GM18526 (cell line): Measurements from ENCODE around the gene BICD1.

Source experiments
- POLR2A ChIP-seq: IDR thresholded peaks from 3 replicates; pipeline ENCODE4 v1.6.1; 2011; ENCODE audit not compliant: insufficient read length; ENCODE audit errors: extremely low read depth

BICD1 gene

DNA sequence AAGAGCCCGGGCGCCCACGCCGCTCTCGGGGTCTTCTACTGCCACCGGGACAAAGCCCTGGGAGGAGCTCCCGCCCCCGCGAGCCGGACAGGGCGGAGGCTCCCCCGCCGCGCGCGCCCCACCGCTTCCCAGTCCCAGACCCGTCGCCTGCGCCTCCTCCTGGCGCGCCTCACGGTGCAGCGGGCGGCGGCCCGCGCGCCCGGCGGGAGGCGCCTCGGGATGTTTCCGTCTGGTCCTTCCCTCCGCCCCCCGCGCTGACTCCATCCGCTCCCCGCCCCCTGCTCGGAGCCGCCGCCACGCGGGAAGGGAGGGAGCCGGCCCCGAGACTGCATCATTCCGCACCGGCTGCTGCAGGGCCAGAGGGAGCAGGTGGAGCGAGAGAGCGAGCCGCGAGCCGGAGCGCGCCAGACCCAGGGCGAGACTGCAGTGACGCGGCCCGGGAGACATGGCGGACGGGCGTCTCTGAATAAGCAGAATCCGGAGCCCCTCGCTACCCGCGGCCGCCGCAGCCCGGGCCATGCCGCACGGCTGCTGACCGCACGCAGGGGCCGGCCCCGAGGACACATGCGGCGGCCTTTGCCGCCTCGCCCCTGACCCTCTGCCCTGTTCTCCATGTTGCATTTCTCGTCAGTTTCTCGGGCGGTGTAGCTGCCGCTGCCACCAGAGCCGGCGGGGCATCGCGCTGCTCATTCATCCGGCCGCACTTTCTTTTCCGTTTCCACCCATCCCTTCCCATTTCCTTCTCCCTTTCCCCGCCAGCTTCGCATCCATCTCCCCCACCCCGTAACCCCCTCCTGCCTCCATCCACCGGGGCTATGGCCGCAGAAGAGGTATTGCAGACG lies at the start of gene BICD1:
Gene BICD1, plus strand, starts transcription at position 331 of the 842 bp plus-strand sequence. Its CDS starts 485 bp downstream, at position 816.
- TF ChIP-seq POLR2A, result peak; percentile 76

DNA sequence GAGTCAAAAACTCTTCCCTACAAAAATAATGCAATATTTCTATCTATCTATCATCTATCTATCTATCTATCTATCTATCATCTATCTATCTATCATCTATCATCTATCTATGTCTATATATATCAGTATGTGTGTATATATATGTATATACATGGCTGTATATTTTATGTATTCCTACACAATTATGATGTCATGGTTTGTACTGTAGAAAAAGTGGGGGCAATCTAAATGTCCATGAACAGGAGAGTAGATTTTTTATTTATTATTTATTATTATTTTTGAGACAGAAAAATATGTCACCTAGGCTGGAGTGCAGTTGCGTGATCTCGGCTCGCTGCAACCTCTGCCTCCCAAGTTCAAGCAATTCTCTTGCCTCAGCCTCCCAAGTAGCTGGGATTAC lies 45.6 kb upstream of the BICD1 start:
- no peak for TF ChIP-seq POLR2A

DNA sequence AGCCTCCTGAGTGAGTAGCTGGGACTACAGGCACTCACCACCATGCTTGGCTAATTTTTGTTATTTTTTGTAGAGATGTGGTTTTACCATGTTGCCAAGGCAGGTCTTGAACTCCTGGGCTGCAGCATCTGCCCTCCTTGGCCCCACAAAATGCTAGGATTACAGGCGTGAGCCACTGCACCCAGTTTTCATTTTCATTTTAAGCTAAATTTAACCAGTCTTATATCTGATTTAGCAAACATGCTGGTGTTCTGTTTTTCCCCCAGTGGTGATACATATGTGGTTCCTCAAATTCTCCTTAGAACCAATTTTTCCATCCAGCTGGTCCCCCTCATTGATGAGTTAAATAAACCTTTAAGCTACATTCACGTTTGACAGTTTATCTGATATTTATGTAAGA lies 43.8 kb upstream of the BICD1 start:
- TF ChIP-seq POLR2A, result no peak

DNA sequence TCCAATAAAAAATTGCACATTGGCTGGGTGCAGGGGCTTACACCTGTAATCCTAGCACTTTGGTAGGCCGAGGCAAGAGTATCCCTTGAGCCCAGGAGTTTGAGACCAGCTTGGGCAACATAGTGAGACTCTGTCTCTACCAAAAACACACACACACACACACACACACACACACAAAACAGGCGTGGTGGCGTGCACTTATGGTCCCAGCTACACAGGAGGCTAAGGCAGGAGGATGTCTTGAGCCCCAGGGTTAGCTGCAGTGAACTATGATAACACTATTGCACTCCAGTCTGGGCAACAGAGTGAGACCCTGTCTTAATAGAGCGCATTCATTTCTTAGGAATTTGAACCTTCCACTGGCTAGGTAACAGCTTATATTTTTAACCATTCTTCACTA lies 42.9 kb upstream of the BICD1 start:
- no peak for TF ChIP-seq POLR2A

DNA sequence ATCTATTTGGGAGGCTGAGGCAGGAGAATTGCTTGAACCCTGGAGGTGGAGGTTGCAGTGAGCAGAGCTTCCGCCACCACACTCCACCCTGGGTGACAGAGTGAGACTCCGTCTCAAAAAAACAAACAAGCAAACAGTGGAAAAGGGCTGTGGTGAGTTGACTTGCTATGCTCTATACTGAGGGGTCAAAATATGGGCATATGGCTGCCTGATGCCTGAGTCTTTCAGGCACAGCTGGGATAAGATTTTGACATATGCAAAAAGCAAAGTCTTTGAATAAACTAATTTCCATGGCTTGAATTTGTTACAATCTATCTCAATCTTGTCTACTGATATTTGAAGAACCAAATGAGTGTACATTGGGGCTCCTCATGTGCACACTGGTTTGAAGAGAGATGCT lies 40.4 kb upstream of the BICD1 start:
- no peak for TF ChIP-seq POLR2A

DNA sequence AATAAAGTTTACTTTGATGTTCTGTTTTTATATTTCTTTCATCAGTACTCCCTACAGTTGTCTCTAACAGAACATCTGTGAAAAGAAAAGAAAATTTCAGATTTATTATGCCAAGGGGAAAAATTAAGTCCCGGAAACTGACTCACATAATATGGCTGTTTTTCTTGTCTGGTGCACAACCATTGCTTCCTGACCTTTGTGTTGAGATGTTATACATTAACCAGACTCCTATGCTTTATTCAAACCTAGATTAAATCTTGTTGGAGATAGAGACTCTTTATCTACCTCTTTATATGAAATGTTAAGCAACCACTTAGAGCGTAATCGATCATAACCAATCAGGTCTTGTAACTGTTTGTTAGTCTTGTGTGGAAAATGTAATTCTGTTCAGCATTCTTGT lies 37.6 kb upstream of the BICD1 start:
- no peak for TF ChIP-seq POLR2A

DNA sequence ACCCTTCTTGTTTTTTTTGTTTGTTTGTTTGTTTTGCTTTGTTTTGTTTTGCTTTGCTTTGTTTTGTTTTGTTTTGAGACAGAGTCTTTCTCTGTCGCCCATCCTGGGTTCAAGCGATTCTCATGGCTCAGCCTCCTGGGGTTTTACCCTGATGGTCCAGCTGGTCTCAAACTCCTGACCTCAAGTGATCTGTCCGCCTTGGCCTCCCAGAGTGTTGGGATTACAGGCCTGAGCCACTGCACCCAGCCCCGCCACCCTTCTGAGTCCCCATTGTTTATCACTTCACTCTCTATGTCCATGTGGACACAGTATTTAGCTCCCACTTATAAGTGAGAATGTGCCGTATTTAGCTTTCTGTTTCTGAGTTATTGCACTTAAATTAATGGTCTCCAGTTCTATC lies 36.9 kb upstream of the BICD1 start:
- TF ChIP-seq POLR2A, result no peak

DNA sequence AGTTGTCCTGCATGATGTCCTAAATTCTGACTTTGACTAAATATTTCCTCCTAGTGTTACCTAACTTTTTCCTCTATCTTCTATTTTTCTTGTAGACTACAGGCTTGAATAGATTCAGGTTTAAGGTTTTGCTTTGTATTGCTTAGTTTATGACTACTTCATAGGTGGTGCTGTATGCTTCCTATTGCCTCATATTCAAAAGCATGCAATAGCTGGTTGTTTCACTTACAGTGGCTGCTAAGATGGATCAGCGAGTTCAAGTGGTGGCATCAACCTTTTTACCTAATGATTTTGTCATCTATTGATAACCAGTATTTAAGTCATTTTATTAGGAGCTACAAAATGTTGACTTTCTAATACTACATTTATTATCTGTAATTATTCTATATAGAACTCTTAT lies 36.3 kb upstream of the BICD1 start:
- TF ChIP-seq POLR2A, result no peak

DNA sequence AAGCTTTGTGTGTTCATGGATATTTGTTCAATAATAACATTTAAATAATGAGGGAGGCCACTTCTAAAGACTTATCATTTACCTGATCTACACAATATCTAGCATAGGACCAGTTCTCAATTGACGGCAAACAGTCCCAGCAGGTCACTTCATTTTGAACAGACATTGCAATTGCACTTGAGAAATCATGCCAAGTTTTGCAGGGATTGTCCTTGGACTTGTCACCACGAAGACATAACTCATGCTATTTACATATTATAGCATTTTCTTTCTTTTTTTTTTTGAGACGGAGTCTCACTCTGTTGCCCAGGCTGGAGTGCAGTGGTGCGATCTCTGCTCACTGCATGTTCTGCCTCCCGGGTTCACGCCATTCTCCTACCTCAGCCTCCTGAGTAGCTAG lies 34.5 kb upstream of the BICD1 start:
- TF ChIP-seq POLR2A, result no peak

DNA sequence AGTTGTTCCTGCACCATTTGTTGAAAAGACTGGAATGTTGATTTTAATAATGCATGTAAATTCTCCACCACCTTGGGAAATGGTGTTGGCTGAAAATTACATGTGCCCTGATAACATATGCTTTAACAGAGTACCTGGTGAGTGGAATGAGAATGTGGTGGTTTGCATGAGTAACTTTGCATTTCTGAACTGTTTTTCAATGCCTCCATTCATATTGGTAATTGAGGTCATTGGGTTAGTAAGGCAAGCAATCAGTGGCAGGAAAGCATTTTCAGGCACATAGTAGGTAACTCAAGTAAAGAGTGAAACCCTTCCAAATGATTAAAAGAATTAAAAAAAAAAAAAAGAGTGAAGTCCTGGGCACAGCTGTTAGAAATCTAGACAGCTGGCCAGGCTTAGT lies 32.2 kb upstream of the BICD1 start:
- TF ChIP-seq POLR2A, result no peak

DNA sequence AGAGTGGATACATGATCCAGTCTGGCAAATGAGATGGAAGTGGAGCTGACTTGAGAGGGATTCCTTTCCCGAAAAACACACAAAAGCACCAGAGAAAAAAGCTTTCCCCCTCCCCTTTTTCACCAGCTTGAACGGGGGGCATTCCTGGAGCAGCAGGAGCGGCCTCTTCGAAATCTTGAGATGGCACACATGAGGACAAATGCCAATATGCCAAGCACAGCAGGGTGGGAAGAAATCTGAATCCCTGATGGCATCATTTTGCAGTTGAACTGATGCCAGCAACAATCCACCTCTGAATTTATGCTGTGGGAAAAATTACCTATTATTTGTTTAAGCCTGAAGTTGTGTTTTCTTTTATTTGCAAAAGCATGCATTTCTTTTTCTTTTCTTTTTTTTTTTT lies 29.7 kb upstream of the BICD1 start:
- no peak for TF ChIP-seq POLR2A

DNA sequence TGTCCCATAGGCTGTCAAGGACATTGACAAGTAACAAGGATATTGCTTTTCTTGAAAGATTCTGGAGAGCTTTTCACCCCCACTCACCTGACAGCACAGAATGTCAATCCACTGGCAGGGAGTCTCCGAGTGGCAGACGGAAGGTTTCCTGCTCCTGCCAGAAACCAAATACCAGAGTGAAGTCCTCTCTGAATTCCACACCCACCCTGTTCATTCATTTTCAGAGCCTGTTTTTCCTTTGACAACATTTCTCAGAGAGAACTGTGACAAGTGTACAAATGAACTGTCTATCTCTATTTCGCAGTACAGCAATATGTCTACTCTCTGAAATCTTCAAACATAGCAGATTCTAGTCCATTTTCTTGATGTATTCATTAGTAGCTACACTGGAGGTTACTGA lies 26.2 kb upstream of the BICD1 start:
- no peak for TF ChIP-seq POLR2A

DNA sequence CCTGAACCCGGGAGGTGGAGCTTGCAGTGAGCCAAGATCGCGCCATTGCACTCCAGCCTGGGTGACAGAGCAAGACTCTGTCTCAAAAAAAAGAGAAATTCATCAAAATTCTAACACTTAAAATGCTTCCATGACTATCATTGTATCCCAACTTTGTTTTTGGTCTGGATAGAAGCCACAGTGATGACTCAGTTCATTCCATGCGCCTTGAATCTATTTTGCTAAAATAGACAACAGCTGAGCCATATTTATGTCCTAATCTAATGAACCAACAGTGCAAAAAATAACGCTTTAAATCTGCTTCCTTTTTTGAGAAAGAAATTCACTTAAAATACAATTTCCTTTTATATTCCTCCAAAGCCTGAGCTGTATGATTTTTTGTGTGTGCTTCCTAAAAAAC lies 23.2 kb upstream of the BICD1 start:
- no peak for TF ChIP-seq POLR2A

DNA sequence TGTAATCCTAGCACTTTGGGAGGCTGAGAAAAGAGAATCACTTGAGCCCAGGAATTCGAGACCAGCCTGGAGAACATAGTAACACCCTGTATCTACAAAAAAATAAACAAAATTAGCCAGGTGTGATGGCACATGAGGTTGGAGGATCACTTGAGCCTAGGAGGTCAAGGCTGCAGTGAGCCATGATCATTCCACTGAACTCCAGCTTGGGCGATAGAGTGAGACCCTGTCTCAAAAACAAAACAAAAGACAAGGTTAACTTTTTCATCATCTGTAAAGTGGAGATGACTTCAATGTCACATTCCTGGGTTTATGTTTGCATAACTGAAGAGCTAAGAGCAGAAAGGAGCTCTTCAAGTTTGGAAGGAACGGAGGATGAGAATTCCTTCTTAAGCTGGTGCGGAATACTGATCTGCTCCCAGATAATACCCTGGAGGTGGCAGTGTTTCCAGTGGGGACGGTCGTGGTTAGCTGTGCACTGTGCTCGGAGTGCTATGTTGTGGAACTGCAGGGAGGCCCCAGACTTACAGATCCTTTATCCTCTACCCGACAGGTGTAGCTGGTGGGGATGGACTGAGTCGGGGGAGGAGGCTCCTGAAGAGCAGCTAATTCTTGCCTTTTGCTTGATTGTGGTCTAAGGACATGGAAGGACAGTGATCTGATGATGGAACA lies 22.5 kb upstream of the BICD1 start:
- TF ChIP-seq POLR2A, result no peak

DNA sequence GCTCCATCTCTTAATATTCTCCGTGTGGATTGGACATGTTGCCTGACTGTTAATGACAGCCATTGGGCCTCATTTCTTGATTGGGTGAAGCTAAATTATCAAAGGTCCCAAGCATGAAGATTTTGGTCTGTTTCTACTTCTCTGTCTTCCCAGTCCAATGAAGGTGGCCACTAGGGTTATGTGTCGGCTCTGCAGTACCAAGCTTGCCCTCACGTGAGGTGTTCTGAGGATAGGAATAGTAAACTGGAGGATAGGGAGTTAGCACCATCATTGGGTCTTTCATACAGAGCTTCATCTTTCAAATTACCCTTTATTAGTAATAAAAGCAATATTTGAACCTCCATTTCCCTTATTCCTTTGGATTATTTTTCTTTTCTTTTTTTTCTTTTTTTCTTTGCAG lies 21.9 kb upstream of the BICD1 start:
- no peak for TF ChIP-seq POLR2A

DNA sequence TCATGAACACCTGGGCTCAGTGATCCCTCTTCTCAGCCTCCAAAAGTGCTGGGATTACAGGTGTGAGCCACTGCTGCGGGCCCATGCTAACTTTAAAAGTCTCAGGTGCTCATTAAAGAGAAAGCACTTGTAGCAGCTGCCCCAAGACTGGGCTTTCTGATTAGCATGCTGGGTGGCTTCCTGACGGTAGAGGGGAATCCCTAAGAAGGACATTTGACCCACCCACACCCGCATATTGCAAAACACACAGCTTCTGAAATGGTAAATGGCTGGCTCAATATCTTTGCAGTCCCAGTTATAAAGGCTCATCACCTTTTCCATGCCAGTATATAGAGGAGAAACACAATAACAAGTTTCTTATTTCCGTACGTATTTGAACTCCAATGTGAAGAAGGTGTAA lies 19.3 kb upstream of the BICD1 start:
- TF ChIP-seq POLR2A, result no peak

DNA sequence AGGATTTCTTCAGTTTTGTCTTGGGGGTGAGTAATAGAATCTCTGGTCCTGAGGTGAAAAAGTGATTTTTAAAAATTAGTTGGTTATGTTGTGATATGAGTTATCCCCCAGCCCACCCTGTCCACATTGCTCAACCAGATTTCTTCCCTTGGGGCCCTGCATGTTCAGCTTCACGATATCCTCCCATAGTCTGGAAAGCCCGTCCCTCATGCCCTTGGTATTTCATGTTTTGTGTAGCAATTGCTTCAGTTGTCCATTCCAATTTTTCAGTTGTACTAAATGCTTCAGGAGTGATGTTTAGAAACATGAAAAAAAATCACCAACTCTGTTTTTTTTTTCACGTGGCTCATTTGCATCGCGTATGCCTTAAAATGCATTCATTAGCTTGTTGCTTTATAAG lies 17.5 kb upstream of the BICD1 start:
- no peak for TF ChIP-seq POLR2A

DNA sequence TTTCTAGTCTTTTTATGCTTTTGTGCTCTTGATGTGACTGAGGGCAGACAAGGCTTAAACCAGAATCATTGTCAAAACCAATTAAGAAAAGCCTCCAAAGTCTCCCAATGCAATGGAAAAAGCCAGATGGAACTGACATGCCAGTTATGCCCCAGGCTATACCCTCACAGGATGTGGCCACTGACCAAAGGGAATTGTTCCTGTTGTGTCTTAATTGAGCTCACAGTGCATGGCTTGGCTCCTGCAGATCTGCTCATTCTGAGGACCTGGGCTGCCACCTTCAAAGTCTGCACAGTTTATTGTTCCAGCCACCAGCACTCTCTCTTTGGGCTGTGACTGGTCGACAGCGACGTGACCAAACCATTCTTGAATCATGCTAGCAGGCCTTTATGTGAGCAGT lies 17.1 kb upstream of the BICD1 start:
- TF ChIP-seq POLR2A, result no peak

DNA sequence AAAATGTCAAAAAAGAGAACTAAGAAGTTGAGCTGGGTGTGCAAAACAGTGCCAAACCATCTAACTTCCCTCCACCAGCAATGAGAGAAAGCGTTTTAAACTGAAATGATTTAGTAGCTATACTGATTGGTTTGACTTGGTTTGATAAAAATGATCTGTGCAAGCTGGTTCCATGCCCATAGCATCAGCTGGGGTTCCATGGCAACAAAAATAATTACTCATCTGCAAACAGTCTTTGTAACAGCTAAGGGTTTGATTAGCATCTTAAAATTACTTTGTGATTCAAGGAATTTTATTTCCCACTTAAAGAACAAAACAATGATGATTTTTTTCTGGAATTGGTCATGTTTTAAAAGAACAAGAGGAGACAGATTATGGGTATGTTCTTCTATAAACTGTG lies 15.0 kb upstream of the BICD1 start:
- TF ChIP-seq POLR2A, result no peak
